ENCODE measurements around the gene SORBS2.

DNA sequence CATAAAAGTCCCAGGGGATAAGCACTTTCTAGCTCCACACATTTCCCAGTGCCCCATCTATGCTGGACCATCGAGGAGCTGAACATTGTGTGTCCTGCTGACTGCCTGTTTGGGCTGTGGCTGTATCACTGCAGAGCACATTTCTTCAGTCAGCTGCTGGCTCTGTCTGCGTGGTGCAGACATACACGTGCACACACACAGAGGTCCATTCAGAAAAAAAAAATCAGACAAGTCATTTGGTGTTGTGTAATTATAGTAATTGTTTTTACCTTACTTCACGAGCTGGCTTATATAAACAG, 275.6 kb downstream of the SORBS2 start:
- TF ChIP-seq, protein P1, sequence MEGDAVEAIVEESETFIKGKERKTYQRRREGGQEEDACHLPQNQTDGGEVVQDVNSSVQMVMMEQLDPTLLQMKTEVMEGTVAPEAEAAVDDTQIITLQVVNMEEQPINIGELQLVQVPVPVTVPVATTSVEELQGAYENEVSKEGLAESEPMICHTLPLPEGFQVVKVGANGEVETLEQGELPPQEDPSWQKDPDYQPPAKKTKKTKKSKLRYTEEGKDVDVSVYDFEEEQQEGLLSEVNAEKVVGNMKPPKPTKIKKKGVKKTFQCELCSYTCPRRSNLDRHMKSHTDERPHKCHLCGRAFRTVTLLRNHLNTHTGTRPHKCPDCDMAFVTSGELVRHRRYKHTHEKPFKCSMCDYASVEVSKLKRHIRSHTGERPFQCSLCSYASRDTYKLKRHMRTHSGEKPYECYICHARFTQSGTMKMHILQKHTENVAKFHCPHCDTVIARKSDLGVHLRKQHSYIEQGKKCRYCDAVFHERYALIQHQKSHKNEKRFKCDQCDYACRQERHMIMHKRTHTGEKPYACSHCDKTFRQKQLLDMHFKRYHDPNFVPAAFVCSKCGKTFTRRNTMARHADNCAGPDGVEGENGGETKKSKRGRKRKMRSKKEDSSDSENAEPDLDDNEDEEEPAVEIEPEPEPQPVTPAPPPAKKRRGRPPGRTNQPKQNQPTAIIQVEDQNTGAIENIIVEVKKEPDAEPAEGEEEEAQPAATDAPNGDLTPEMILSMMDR (IDR thresholded peaks at IDR 0.05) = no peak
- peak in 1 of 2 donors; percentile 20 for TF ChIP-seq POLR2A (IDR thresholded peaks at IDR 0.05)

Measured in uterus (tissue), 2 donors.